NT2/D1 (cell line): Measurements from ENCODE around the gene AGBL5.

ENCODE experiments used
- SUZ12 ChIP-seq: IDR thresholded peaks from 2 replicates; pipeline ENCODE4 v1.6.1; 2011; ENCODE audit not compliant: insufficient read length, insufficient read depth; ENCODE audit errors: extremely low read depth
- YY1 ChIP-seq: IDR thresholded peaks from 2 replicates; pipeline ENCODE4 v1.6.1; 2011; ENCODE audit not compliant: insufficient read length, insufficient read depth
- ZNF274 ChIP-seq: IDR thresholded peaks from 2 replicates; pipeline ENCODE4 v1.6.1; 2011; ENCODE audit warnings: mild to moderate bottlenecking, low read depth, low read length

GRCh38 chr2:27049422-27050280 is 1.8 kb upstream of the AGBL5 start:
- TF ChIP-seq ZNF274 (no peak), SUZ12 (no peak), YY1 (no peak)
